H9 (cell line): Measurements from ENCODE around the gene SLC6A18. TPM values are rescaled to one million over a fixed set of nuclear protein-coding genes. Genes with fewer than 3 reads are reported as not detected.
A peak's percentile ranks its signal among the peaks of the same experiment; 100 is the strongest.

Experiments
- DNase-seq: peaks from one replicate; pipeline ENCODE4 v3.0.0-alpha.2; 2017
- H2AFZ ChIP-seq: one replicate; pipeline ENCODE4 v1.6.1; 2013; ENCODE audit warnings: mild to moderate bottlenecking, low read length, control low read depth, moderate library complexity
- H2AK5ac ChIP-seq: 2 replicates; pipeline ENCODE4 v1.6.1; 2013; ENCODE audit warnings: low read length, control low read depth, mixed read lengths; ENCODE audit not compliant: insufficient read length
- H2BK120ac ChIP-seq: one replicate; pipeline ENCODE4 v1.6.1; 2013; ENCODE audit warnings: low read depth, mild to moderate bottlenecking, low read length, control low read depth, inconsistent platforms; ENCODE audit not compliant: poor library complexity, severe bottlenecking
- H2BK12ac ChIP-seq: 2 replicates; pipeline ENCODE4 v1.6.1; 2013; ENCODE audit warnings: low read length, control low read depth, mixed read lengths, low read depth; ENCODE audit not compliant: insufficient read length
- H2BK15ac ChIP-seq: 2 replicates; pipeline ENCODE4 v1.6.1; 2013; ENCODE audit warnings: low read depth, low read length, control low read depth
- H2BK20ac ChIP-seq: one replicate; pipeline ENCODE4 v1.6.1; 2013; ENCODE audit warnings: low read depth, mild to moderate bottlenecking, low read length, control low read depth, inconsistent platforms; ENCODE audit not compliant: poor library complexity, severe bottlenecking
- H2BK5ac ChIP-seq: 2 replicates; pipeline ENCODE4 v1.6.1; 2013; ENCODE audit warnings: low read length, control low read depth, mixed read lengths; ENCODE audit not compliant: insufficient read length
- H3K14ac ChIP-seq: 2 replicates; pipeline ENCODE4 v1.6.1; 2013; ENCODE audit warnings: low read length, control low read depth; ENCODE audit not compliant: insufficient read depth
- H3K18ac ChIP-seq: 2 replicates; pipeline ENCODE4 v1.6.1; 2013; ENCODE audit warnings: low read depth, mild to moderate bottlenecking, mixed read lengths, low read length, control low read depth; ENCODE audit not compliant: insufficient read length
- H3K23ac ChIP-seq: 2 replicates; pipeline ENCODE4 v1.6.1; 2013; ENCODE audit warnings: low read length, control low read depth, mixed read lengths, low read depth; ENCODE audit not compliant: insufficient read length
- H3K23me2 ChIP-seq: 2 replicates; pipeline ENCODE4 v1.6.1; 2013; ENCODE audit warnings: low read depth, mild to moderate bottlenecking, mixed read lengths, low read length, control low read depth; ENCODE audit not compliant: insufficient read length, poor library complexity, severe bottlenecking
- H3K27ac ChIP-seq: 2 replicates; pipeline ENCODE4 v1.5.1; 2013; ENCODE audit warnings: low read length, control low read depth, mixed read lengths, low read depth; ENCODE audit not compliant: insufficient read length
- H3K27me3 ChIP-seq: 2 replicates; pipeline ENCODE4 v1.6.1; 2013; ENCODE audit warnings: low read length, control low read depth, inconsistent platforms; ENCODE audit not compliant: insufficient read depth
- H3K4ac ChIP-seq: 2 replicates; pipeline ENCODE4 v1.6.1; 2013; ENCODE audit warnings: low read depth, mild to moderate bottlenecking, control low read depth, inconsistent platforms, low read length, moderate library complexity
- H3K4me1 ChIP-seq: 2 replicates; pipeline ENCODE4 v1.6.1; 2013; ENCODE audit warnings: low read length, control low read depth, inconsistent platforms; ENCODE audit not compliant: insufficient read depth
- H3K4me2 ChIP-seq: 2 replicates; pipeline ENCODE4 v1.6.1; 2013; ENCODE audit warnings: low read length, control low read depth, mixed read lengths; ENCODE audit not compliant: insufficient read length, insufficient read depth
- H3K56ac ChIP-seq: 2 replicates; pipeline ENCODE4 v1.6.1; 2013; ENCODE audit warnings: low read depth, mild to moderate bottlenecking, mixed read lengths, low read length, control low read depth; ENCODE audit not compliant: insufficient read length
- H3K79me1 ChIP-seq: 2 replicates; pipeline ENCODE4 v1.6.1; 2013; ENCODE audit warnings: low read depth, mild to moderate bottlenecking, moderate library complexity, low read length, control low read depth, inconsistent platforms; ENCODE audit not compliant: insufficient read depth, poor library complexity, severe bottlenecking
- H3K79me2 ChIP-seq: 2 replicates; pipeline ENCODE4 v1.6.1; 2013; ENCODE audit warnings: low read length, control low read depth, inconsistent platforms; ENCODE audit not compliant: insufficient read depth
- H3K9ac ChIP-seq: 2 replicates; pipeline ENCODE4 v1.6.1; 2013; ENCODE audit warnings: low read length, control low read depth, mixed read lengths; ENCODE audit not compliant: insufficient read length; ENCODE audit errors: extremely low read depth
- H3K9me3 ChIP-seq: one replicate; pipeline ENCODE4 v1.6.1; 2013; ENCODE audit warnings: low read depth, low read length, inconsistent platforms; ENCODE audit not compliant: control insufficient read depth
- H3T11ph ChIP-seq: one replicate; pipeline ENCODE4 v1.6.1; 2013; ENCODE audit warnings: mild to moderate bottlenecking, low read length, control low read depth, inconsistent platforms
- H4K20me1 ChIP-seq: one replicate; pipeline ENCODE4 v1.6.1; 2013; ENCODE audit not compliant: control insufficient read depth, insufficient read length, insufficient read depth
- H4K5ac ChIP-seq: 2 replicates; pipeline ENCODE4 v1.6.1; 2013; ENCODE audit warnings: low read depth, mild to moderate bottlenecking, mixed read lengths, low read length, control low read depth; ENCODE audit not compliant: insufficient read length
- H4K8ac ChIP-seq: replicated peaks from 2 replicates; pipeline ENCODE4 v1.6.1; 2013; ENCODE audit warnings: low read length, control low read depth, mixed read lengths, low read depth; ENCODE audit not compliant: insufficient read length
- H4K91ac ChIP-seq: 2 replicates; pipeline ENCODE4 v1.6.1; 2013; ENCODE audit warnings: low read depth, mild to moderate bottlenecking, moderate library complexity, mixed read lengths, low read length, control low read depth; ENCODE audit not compliant: insufficient read length
- H3K27ac Mint-ChIP-seq, 3 experiments: 2 replicates in 2 of 3; 3 replicates in 1 of 3; pipeline ENCODE4 v1.8.0; 2020 to 2021; ENCODE audit warnings: mixed read lengths in 3 of 3, mild to moderate bottlenecking in 1 of 3, moderate library complexity in 1 of 3
- H3K27me3 Mint-ChIP-seq: 2 replicates; pipeline ENCODE4 v1.8.0; 2021; ENCODE audit warnings: low read depth, mild to moderate bottlenecking, moderate library complexity, mixed read lengths
- H3K36me3 Mint-ChIP-seq, 3 experiments: 2 replicates in 2 of 3; 3 replicates in 1 of 3; pipeline ENCODE4 v1.8.0; 2020 to 2021; ENCODE audit warnings: low read depth in 3 of 3, mixed read lengths in 3 of 3; ENCODE audit not compliant: insufficient read depth in 1 of 3
- H3K4me1 Mint-ChIP-seq, 2 experiments: 2 replicates each; pipeline ENCODE4 v1.8.0; 2020; ENCODE audit warnings: mixed read lengths in 2 of 2
- H3K4me3 Mint-ChIP-seq, 2 experiments: 2 replicates in 1 of 2; 3 replicates in 1 of 2; pipeline ENCODE4 v1.8.0; 2020 to 2021; ENCODE audit warnings: mild to moderate bottlenecking in 2 of 2, mixed read lengths in 2 of 2, moderate library complexity in 1 of 2
- H3K9me3 Mint-ChIP-seq, 2 experiments: 2 replicates in 1 of 2; 3 replicates in 1 of 2; pipeline ENCODE4 v1.8.0; 2020; ENCODE audit warnings: mild to moderate bottlenecking in 2 of 2, mixed read lengths in 2 of 2, moderate library complexity in 1 of 2
- CTCF ChIP-seq: fragments of 200-600 bp; sonication (generic); conservative IDR thresholded peaks from 3 replicates; pipeline ENCODE4 v1.8.0; 2021; ENCODE audit warnings: antibody characterized with exemption, mild to moderate bottlenecking
- WGBS: extraction: QIAGEN DNeasy Blood & Tissue Kit; methylation state at CpG from one replicate; pipeline ENCODE4 v1.1.7; 2013; ENCODE audit warnings: missing lambda C conversion rate, low lambda C conversion rate, mixed read lengths; ENCODE audit not compliant: insufficient read length; ENCODE audit errors: extremely low coverage; 5-methylcytosine and 5-hydroxymethylcytosine counted together
- total RNA-seq: library from RNA; stranded (reverse); gene quantifications from 2 replicates; pipeline ENCODE4 v1.2.1, GENCODE V29; 2021

The SLC6A18 gene
- total RNA-seq, 1 experiment from 2014 or later, result not detected

- H3K27ac ChIP-seq, result no peak overlapping the region
- no peaks in the 10 kb centered on the region for H3K9me3 ChIP-seq
- no peak for DNase-seq
- no peak overlapping the region for H3K23ac ChIP-seq
- no peak overlapping the region for H2BK5ac ChIP-seq
- H2BK12ac ChIP-seq, result no peak overlapping the region
- no peak overlapping the region for H3K18ac ChIP-seq
- H2AK5ac ChIP-seq, result no peak overlapping the region
- no peaks in the 10 kb centered on the region for H3K27me3 ChIP-seq
- peaks cover 4% of the 10 kb centered on the region for H4K20me1 ChIP-seq
- no peaks in the 10 kb centered on the region; a peak in 1 of 5 replicates for H3K9me3 Mint-ChIP-seq
- no peaks in the 10 kb centered on the region for H3K27me3 Mint-ChIP-seq
- H4K5ac ChIP-seq, result no peak overlapping the region
- no peak overlapping the region for H2BK15ac ChIP-seq
- H2AFZ ChIP-seq, result no peak overlapping the region
- no peak overlapping the region for H3K4me2 ChIP-seq
- no peak overlapping the region for H3K56ac ChIP-seq
- H3K14ac ChIP-seq, result no peak overlapping the region
- peaks cover 2% of the 10 kb centered on the region; the same call in 1 of the 2 replicates for H3K79me2 ChIP-seq
- no peak for TF ChIP-seq CTCF
- no peak overlapping the region for H3T11ph ChIP-seq
- no peak overlapping the region for H2BK120ac ChIP-seq
- H3K4me1 ChIP-seq, result no peaks in the 10 kb centered on the region
- H2BK20ac ChIP-seq, result no peak overlapping the region
- H3K23me2 ChIP-seq, result no peaks in the 10 kb centered on the region
- no peak overlapping the region for H3K4me3 Mint-ChIP-seq
- no peaks in the 10 kb centered on the region for H3K79me1 ChIP-seq
- H3K36me3 Mint-ChIP-seq, result peaks cover 17 to 18% (median 17%) of the 10 kb centered on the region in 3 experiments
- no peaks in the 10 kb centered on the region for H3K4me1 Mint-ChIP-seq
- no peak overlapping the region for H3K9ac ChIP-seq
- H3K4ac ChIP-seq, result no peak overlapping the region
- no CpG with 5 or more reads among the region's 13 CpGs for WGBS
- H3K27ac Mint-ChIP-seq, result peak overlapping the region in 1 of 3 experiments; percentile 17; a peak in 2 of 7 replicates
- H4K8ac ChIP-seq, result no peak overlapping the region
- H4K91ac ChIP-seq, result no peak overlapping the region
Observed at GRCh38 chr5:1278216-1278615, 53.0 kb downstream of the SLC6A18 start.
